HG02981 (cell line): ENCODE results near the gene ENPEP.
"Not testable (repeated sequence)": the region's sequence is repeated elsewhere in the genome, so short reads cannot be mapped to it uniquely, and the experiment has no call there.

Source experiments
- ATAC-seq: cut with Tn5 transposase; IDR thresholded peaks from one replicate; pipeline ENCODE4 v1.9.1; 2021; ENCODE audit warnings: mild to moderate bottlenecking, moderate library complexity; ENCODE audit not compliant: unreplicated experiment

The ENPEP gene

DNA sequence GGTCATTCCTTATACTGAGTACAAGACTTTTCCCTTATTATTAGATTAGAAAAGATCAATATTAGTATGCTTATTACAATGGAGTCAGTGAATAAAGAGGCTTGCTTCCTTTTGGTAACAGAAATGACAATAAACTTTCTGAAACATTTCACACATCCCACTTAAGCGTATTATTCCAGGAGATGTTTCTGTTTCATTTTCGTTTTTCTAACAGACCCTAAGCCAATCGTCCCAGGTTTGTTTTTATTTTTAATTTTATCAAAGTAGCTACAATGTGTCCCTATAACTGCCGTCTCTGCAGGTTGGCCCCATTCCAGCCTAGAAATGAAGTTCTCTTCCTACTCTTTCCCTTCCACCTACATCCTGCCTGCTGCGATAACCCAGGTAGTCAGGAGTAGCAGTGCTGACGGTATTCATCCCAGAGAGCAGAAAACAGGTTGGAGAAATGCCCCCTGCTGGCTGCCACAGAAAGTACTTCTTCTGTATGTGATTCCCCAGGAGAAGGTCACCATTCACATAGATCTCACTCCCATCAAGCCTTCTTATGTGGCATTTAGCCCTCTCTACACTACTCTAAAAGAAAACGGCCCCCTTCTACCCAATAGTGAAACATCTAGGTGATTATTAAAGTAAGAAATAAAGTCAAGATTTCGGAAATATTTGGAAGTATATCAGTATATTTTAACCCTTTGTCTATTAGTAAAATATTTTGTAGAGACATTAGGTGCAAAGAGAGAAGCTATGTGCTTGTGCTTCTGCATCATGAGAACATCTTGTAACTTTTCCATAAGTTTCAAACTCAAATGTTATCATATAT, 40.4 kb downstream of the ENPEP start:
- peak; percentile 81 for ATAC-seq

DNA sequence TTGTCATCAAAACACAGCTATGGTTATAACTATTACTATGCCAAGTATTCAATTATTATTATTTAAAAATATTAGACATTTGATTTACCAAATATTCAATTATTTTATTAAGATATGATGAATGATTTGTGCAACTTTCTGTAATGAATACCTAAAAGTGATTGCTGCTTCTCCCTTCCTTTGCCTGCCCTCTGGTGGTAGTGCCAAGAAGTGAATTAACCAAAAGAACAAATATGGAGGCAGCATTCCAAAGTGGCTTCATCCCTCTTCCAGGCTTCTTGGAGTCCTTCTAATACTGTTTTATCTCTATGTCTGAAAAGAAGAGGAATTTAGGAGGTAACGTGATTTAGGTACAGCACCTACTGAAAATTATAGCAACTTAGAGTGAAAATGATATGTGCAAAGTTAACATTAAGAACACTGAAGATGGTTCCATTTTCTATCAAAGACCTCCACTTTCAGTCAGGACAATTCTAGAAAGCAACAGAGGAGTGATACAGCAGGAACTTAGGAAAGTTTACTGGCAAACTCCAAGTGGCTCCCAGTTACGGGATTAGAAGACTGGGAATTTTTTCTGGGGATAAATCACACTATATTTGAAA, 43.0 kb downstream of the ENPEP start:
- no peak for ATAC-seq

GRCh38 chr4:110520886-110521285, 44.9 kb downstream of the ENPEP start:
- no peak for ATAC-seq

DNA sequence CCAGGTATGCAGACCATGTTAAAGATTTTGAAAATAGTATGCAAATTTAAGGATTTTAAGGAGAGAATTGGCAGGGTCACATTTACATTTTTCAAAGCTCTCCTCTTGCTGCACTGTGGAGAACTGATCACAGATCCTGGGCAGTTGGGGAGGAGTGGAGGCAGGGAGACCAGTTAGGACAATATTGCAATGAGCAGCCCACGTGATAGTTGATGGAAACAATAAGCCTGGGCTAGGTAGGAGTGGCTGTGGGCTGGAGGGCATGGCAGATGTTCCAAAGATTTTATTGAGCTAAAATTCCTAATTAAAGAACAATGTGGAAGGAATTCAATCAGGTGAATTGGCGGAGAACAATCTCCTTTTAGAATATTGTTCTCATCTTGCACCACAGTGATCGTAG, 50.6 kb downstream of the ENPEP start:
- no peak for ATAC-seq

DNA sequence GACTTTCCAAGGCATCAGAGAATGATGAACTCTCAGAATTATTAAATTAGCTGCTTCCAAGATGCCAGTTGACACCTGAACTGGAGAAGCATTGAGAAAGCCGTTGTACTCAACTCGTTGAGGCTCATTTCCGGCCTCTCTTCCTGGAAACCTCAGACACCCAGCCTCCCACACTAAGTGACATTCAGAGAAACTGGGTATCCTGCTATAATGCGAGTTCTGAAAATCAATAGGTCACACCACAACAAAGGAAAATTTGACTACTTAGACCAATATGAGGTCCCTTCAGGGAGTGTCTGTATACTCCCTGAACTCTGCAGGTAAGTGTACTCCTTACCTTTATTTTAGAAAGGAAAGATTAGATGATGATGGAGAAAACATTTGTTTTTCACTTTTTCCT, 51.2 kb downstream of the ENPEP start:
- ATAC-seq: no peak

GRCh38 chr4:110532901-110533589, 57.1 kb downstream of the ENPEP start:
- no peak for ATAC-seq

DNA sequence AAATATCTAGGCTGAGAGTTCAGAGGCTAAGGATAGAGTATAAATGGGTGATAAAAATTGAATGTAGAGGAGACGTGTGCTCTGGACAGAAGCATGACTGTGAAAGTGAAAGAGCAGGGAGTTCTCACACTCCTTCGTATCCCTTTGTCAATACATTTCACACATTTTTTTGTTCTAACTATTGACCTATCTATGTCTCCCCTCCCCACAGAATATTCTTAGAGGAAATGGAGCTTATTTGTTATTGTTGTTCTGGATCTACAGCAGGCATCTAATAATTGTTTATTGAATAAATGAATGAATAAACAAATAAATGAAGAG, 57.6 kb downstream of the ENPEP start:
- no peak for ATAC-seq

- ATAC-seq: no peak
Measured at GRCh38 chr4:110533940-110534339, 58.0 kb downstream of the ENPEP start.

DNA sequence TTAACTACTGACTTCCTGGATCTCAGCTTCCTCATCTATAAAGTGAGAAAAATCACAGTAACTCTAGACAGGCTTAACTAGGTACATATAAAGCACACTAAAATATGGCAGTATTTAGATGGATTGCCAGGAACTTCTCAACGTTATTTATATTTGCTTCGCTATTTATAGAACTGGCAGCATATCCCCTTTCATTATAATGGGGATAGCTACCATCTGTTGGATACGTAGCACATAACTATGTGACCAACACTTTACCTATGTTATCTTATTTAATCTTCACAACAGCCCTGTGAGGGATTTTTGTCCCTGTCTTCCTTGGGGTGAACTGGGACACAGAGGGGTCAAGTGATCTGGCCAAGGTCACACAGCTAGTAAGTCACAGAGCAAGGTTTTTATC, 64.6 kb downstream of the ENPEP start:
- no peak for ATAC-seq

GRCh38 chr4:110540982-110541451, 65.1 kb downstream of the ENPEP start:
- ATAC-seq: no peak

- no peak for ATAC-seq
Measured at GRCh38 chr4:110543577-110543976, 67.6 kb downstream of the ENPEP start.

- ATAC-seq: no peak
Measured at GRCh38 chr4:110544594-110544993, 68.6 kb downstream of the ENPEP start.

GRCh38 chr4:110550260-110550659, 74.3 kb downstream of the ENPEP start:
- no peak for ATAC-seq

DNA sequence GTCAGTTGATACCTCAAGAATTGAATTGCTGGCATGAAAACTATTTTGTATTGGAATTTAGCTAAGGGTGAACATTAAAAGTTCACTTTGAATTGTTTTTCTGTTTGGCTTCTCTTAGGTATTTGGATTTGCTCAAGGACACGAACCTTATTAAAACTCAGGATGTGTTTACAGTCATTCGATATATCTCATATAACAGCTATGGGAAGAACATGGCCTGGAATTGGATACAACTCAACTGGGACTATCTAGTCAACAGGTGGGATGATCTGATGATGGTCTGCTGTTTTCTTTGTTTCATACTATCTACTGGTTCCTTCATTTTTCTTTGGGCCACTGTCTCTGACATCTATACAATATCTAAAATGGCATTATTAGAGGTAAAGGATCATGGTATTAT, 77.2 kb downstream of the ENPEP start:
- no peak for ATAC-seq

DNA sequence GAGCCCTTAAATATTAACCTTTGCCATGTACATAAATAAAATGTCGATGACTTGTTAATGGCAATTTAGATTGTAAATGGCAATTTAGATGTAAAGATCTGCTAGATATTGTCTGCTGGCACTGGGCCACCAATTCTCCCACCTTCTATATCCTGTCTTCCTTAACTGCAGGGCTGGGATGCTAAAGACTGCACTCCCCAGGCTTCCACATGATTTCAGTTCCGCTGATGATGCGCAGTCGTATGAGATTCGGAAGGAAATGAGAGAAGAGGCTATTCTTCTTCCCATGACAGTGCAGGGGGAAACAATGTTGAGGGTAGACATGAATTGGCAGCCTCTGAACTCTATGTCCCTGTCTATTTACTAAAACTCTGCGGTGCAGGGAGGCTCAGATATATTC, 91.3 kb downstream of the ENPEP start:
- no peak for ATAC-seq

DNA sequence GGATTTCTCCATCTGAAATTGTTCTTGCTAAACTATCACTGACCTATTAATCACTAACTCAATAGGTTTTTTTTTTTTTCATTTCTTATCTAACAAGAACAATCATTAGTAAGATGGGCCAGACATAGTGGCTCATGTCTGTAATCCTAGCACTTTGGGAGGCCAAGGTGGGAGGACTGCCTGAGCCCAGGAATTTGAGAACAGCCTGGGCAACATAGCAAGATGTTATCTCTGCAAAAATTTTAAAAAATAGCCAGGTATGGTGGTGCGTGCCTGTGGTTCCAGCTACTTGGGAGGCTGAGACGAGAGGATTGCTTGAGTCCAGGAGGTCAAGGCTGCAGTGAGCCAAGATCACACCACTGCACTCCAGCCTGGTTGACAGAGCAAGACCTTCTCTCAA, 100.7 kb downstream of the ENPEP start:
- ATAC-seq: not testable (repeated sequence)

DNA sequence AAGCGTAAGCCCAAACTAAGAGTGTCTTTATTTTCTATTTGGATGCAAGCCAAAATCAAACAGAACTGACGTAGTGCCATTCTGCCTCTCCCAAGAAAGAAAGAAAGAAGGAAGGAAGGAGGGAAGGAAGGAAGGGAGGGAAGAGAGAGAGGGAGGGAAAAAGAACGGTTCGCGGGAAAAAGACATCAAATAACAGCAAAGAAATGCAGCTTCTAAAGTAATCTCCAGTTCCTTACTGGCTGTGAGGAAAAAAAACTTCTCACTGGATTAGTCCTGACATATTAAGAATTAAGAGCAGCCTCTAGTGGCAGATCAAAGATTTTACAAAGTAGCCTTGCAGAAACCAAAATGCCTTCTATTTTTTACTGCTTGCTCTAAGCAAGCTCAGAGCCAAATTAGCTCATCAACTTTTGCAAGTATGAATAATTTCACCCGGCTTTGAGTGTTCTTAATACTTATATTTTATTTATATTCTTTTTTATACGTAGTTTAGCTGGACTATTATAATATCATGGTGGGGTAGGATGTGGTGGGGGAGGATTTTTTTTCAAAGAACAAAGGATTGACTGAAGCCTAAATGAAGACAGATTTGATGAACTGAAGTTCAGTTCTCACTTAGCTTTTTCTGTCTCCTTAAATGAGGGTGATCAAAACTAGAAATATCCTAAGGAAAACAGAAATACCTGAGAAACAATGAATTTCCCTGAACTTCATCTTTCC, 110.3 kb downstream of the ENPEP start:
- ATAC-seq: no peak

DNA sequence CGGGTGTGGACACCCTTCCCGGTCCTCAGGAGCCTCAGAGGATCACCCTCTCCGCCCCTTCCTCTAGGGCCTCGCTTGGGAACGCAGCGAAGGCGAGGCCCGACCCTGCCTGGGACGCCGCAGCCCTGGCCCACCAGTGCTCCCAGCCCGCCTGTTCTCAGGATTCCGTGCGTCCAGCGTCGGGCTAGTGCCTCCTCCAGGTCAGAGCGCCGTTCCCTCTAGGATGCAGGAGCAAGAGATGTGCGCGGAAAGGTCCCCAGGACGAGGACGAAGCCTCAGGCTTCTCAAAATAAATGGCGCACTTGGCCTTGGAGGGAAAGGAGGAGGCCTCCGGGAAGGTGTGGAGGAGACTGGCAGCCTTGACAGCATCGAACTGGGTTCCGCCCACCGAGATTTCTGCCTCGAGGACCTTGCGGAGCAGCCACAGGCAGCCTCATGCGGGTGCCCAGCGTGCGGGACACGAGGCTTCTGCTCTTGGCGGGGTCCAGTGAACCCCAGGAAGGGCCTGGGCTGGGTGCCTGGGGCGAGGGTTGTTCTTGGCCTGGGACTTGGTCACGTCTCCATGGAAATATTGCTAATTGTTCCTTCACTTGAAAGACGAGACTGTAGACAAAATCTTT, 111.8 kb downstream of the ENPEP start:
- no peak for ATAC-seq

- no peak for ATAC-seq
Measured at GRCh38 chr4:110589297-110589696, 113.3 kb downstream of the ENPEP start.

DNA sequence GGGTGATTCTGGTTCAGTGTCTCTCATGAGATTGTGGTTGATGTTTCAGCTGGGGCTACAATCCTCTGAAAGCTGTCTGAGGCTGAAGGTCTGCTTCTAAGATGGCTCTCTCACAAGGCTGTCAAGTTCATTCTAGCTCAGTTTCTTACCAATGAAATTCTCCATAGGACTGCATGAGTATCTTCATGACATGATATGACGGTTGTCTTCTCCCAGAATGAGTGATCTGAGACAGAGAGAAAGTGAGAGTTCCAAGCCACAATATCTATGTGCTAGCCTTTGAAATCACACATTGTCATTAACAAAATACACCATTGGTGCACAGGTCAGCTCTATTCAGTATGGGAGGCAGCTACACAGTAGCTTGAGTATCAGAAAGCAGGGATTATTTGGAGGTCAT, 119.6 kb downstream of the ENPEP start:
- ATAC-seq: no peak

DNA sequence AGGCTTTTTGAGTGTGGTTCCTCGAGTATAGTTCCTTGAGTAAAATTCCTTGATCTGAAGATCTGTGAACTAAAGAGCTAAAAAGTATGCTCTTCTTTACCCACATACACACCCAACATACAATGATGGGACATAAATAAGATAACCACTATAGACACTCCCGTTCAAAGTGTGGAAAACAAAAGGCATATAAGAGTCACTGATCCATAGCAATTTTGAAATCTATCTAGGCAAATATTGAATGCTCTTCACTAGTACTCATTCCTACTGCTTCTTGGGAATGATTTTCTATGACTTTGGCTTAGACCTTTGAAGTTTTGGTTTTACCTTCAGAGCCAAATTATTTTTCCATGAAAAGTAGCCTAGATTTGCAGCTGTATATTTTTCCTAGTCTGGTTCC, 120.5 kb downstream of the ENPEP start:
- ATAC-seq: no peak
